Tibial nerve (tissue), 4 donors: ENCODE results near the gene ANKRD28. TPM values are rescaled to one million over a fixed set of nuclear protein-coding genes. Genes with fewer than 3 reads are reported as not detected.

Experiments used
- DNase-seq, 2 donors: peaks; one replicate each; pipeline ENCODE4 v3.0.0-alpha.2; 2019; ENCODE audit warnings: low spot score in 2 of 2
- H3K27ac ChIP-seq, 4 donors: fragments of 200-600 bp; sonication (generic) in 3 of 4; one replicate each; pipeline ENCODE4 v1.5.1; 2017 to 2019; ENCODE audit warnings: mild to moderate bottlenecking in 1 of 4
- H3K27me3 ChIP-seq, 2 donors: fragments of 200-600 bp; sonication (generic) in 1 of 2; one replicate each; pipeline versions ENCODE4 v1.5.1 to v1.6.0; 2017 to 2019
- H3K36me3 ChIP-seq, 3 donors: fragments of 200-600 bp; sonication (generic); one replicate each; pipeline ENCODE4 v1.5.1; 2018 to 2019
- H3K4me1 ChIP-seq, 4 donors: fragments of 200-600 bp; sonication (generic) in 3 of 4; one replicate each; pipeline ENCODE4 v1.5.1; 2017 to 2019
- H3K4me3 ChIP-seq, 4 donors: fragments of 200-600 bp; sonication (generic) in 3 of 4; one replicate each; pipeline ENCODE4 v1.5.1; 2017 to 2019; ENCODE audit warnings: mild to moderate bottlenecking in 1 of 4, moderate library complexity in 1 of 4
- H3K9me3 ChIP-seq, 4 donors: fragments of 200-600 bp; sonication (generic) in 3 of 4; one replicate each; pipeline ENCODE4 v1.5.1; 2017 to 2019
- EP300 ChIP-seq, 2 donors: sonication (generic); formaldehyde crosslinking; IDR thresholded peaks; one replicate each; pipeline ENCODE4 v1.6.1; 2017; ENCODE audit warnings: antibody characterized with exemption in 2 of 2, mild to moderate bottlenecking in 1 of 2
- POLR2A ChIP-seq, 2 donors: fragments of 450-650 bp; IDR thresholded peaks; one replicate each; pipeline ENCODE4 v1.6.1; 2017; ENCODE audit warnings: antibody characterized with exemption in 2 of 2, mild to moderate bottlenecking in 2 of 2, moderate library complexity in 2 of 2
- WGBS, 2 donors: methylation state at CpG; one replicate each; pipeline ENCODE4 v1.1.5; 2018; 5-methylcytosine and 5-hydroxymethylcytosine counted together
- total RNA-seq, 4 donors: library from RNA; depleted of rRNA; stranded (reverse); fragments of >200 nt; gene quantifications; one replicate each; pipeline ENCODE4 v1.1.0, GENCODE V29; 2016
- TF ChIP-seq, protein P1 (sequence below), 5 experiments: fragments of 200-600 bp in 3 of 5; fragments of 450-650 bp in 2 of 5; sonication (generic) in 3 of 5; IDR thresholded peaks; one replicate each; pipeline ENCODE4 v1.5.1; 2016 to 2019; ENCODE audit warnings: antibody characterized with exemption in 5 of 5, mild to moderate bottlenecking in 3 of 5, moderate library complexity in 2 of 5

The ANKRD28 gene
- total RNA-seq, 4 donors from 2014 or later: 78.3 to 93.6 (median 81.0) TPM

GRCh38 chr3:15682561-15683185 lies 115.1 kb downstream of the ANKRD28 start:
- Histone ChIP-seq H3K4me1 (peaks cover 0 to 29% (median 10%) of the 10 kb centered on the region in 4 donors), H3K9me3 (no peaks in the 10 kb centered on the region), H3K27me3 (no peaks in the 10 kb centered on the region), H3K27ac (peak overlapping the region in 2 of 4 donors; percentile 64 to 69), H3K4me3 (no peak overlapping the region), H3K36me3 (peaks cover 0 to 51% (median 0%) of the 10 kb centered on the region in 3 donors)
- no peak for DNase-seq
- TF ChIP-seq, protein P1, sequence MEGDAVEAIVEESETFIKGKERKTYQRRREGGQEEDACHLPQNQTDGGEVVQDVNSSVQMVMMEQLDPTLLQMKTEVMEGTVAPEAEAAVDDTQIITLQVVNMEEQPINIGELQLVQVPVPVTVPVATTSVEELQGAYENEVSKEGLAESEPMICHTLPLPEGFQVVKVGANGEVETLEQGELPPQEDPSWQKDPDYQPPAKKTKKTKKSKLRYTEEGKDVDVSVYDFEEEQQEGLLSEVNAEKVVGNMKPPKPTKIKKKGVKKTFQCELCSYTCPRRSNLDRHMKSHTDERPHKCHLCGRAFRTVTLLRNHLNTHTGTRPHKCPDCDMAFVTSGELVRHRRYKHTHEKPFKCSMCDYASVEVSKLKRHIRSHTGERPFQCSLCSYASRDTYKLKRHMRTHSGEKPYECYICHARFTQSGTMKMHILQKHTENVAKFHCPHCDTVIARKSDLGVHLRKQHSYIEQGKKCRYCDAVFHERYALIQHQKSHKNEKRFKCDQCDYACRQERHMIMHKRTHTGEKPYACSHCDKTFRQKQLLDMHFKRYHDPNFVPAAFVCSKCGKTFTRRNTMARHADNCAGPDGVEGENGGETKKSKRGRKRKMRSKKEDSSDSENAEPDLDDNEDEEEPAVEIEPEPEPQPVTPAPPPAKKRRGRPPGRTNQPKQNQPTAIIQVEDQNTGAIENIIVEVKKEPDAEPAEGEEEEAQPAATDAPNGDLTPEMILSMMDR (IDR thresholded peaks at IDR 0.05): no peak
- TF ChIP-seq POLR2A (IDR thresholded peaks at IDR 0.05) (no peak), EP300 (IDR thresholded peaks at IDR 0.05) (no peak)
- 12% methylated on average over 3 of the region's 3 CpGs for WGBS, 2 donors

DNA sequence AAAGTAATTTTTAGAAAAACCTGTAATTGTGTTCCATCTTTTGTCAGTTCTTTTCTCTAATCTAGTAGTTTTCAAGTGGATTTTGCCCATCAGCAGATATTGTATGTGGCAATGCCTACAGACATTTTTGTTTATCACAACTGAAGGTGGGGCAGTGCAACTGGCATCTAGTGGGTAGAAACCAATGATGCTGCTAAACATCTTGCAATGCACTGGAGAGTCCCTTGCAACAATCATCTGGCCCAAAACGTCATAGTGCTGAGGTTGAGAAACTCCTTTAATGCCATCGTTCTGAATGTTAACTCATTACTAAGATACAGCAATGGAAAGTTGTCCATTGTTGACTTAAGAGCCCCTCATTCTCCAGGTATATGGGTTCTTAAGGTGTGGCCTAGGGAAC lies 116.1 kb downstream of the ANKRD28 start:
- peaks cover 0 to 29% (median 10%) of the 10 kb centered on the region in 4 donors for H3K4me1 ChIP-seq
- H3K4me3 ChIP-seq: no peak overlapping the region
- H3K36me3 ChIP-seq: peaks cover 0 to 51% (median 0%) of the 10 kb centered on the region in 3 donors
- 34 to 70% methylated on average over 2 of the region's 2 CpGs for WGBS, 2 donors
- no peak for DNase-seq
- no peaks in the 10 kb centered on the region for H3K27me3 ChIP-seq
- no peaks in the 10 kb centered on the region for H3K9me3 ChIP-seq
- peak overlapping the region in 1 of 4 donors; percentile 49 for H3K27ac ChIP-seq
- no peak for TF ChIP-seq EP300 (IDR thresholded peaks at IDR 0.05)
- TF ChIP-seq, protein P1 (IDR thresholded peaks at IDR 0.05): no peak
- TF ChIP-seq POLR2A (IDR thresholded peaks at IDR 0.05): no peak

- Histone ChIP-seq H3K27me3 (no peaks in the 10 kb centered on the region), H3K9me3 (no peaks in the 10 kb centered on the region), H3K27ac (no peak overlapping the region), H3K4me1 (peaks cover 0 to 28% (median 10%) of the 10 kb centered on the region in 4 donors), H3K4me3 (no peak overlapping the region), H3K36me3 (peaks cover 0 to 52% (median 2%) of the 10 kb centered on the region in 3 donors)
- TF ChIP-seq POLR2A (IDR thresholded peaks at IDR 0.05): no peak
- TF ChIP-seq, protein P1 (IDR thresholded peaks at IDR 0.05): no peak
- TF ChIP-seq EP300 (IDR thresholded peaks at IDR 0.05): no peak
- 84 to 87% methylated on average over 5 of the region's 5 CpGs for WGBS, 2 donors
- no peak for DNase-seq
Observed at GRCh38 chr3:15679306-15679705, 118.5 kb downstream of the ANKRD28 start.

DNA sequence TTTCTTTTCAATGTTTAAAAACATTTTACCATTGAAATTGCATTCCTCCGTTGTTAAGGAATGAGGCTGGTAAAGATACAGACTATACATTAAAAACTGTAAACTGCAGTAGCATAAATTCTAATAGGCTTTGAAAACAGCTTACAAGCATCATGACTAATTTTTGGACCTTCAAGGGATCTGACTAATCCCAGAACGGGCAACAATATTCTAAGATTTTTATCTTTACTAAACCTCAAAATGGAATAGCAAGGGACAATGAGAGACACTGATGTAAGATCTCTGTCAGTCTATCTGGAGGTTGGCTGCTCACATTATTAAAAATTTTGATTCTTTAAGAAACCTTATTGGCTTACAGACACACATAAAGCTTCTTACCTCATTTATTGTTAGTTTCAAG lies 121.5 kb downstream of the ANKRD28 start:
- H3K36me3 ChIP-seq: peaks cover 0 to 81% (median 2%) of the 10 kb centered on the region in 3 donors
- 86 to 95% methylated on average over 2 of the region's 2 CpGs for WGBS, 2 donors
- DNase-seq: no peak
- H3K27me3 ChIP-seq: no peaks in the 10 kb centered on the region
- TF ChIP-seq, protein P1 (IDR thresholded peaks at IDR 0.05): no peak
- TF ChIP-seq POLR2A (IDR thresholded peaks at IDR 0.05) (no peak), EP300 (IDR thresholded peaks at IDR 0.05) (no peak)
- H3K9me3 ChIP-seq: no peaks in the 10 kb centered on the region
- H3K27ac ChIP-seq: no peak overlapping the region
- no peak overlapping the region for H3K4me3 ChIP-seq
- H3K4me1 ChIP-seq: no peaks in the 10 kb centered on the region

DNA sequence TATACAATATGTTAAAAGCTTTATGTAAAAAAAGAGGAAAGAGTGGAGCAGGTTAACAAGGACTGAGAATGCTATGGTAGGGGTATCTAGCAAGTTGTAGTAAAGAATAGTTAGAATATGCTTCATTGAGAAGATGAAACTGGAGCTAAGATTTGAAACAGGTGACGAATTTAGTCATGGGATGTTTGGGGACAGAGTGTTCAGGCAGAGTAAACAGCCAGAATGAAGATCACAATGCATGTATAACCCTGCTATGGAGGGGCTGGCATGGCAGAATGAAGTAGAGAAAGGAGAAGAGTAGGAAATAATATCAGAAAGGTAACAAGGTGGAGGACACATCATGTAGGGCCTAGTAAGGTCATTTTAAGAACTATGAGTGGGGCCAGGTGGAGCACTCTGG lies 124.2 kb downstream of the ANKRD28 start:
- Histone ChIP-seq H3K4me3 (no peak overlapping the region), H3K27ac (no peak overlapping the region), H3K4me1 (no peaks in the 10 kb centered on the region), H3K9me3 (no peaks in the 10 kb centered on the region), H3K36me3 (peaks cover 0 to 88% (median 2%) of the 10 kb centered on the region in 3 donors), H3K27me3 (no peaks in the 10 kb centered on the region)
- DNase-seq: no peak
- TF ChIP-seq, protein P1 (IDR thresholded peaks at IDR 0.05): no peak
- no peak for TF ChIP-seq EP300 (IDR thresholded peaks at IDR 0.05)
- no peak for TF ChIP-seq POLR2A (IDR thresholded peaks at IDR 0.05)
- WGBS, 2 donors: 84 to 92% methylated on average over 1 of the region's 1 CpG
